Measurements from ENCODE around the gene TMCC2. TPM values are rescaled to one million over a fixed set of nuclear protein-coding genes. Genes with fewer than 3 reads are reported as not detected.

TMCC2 gene
- total RNA-seq, 4 donors from 2014 or later: 2.4 to 6.1 (median 5.3) TPM

DNA sequence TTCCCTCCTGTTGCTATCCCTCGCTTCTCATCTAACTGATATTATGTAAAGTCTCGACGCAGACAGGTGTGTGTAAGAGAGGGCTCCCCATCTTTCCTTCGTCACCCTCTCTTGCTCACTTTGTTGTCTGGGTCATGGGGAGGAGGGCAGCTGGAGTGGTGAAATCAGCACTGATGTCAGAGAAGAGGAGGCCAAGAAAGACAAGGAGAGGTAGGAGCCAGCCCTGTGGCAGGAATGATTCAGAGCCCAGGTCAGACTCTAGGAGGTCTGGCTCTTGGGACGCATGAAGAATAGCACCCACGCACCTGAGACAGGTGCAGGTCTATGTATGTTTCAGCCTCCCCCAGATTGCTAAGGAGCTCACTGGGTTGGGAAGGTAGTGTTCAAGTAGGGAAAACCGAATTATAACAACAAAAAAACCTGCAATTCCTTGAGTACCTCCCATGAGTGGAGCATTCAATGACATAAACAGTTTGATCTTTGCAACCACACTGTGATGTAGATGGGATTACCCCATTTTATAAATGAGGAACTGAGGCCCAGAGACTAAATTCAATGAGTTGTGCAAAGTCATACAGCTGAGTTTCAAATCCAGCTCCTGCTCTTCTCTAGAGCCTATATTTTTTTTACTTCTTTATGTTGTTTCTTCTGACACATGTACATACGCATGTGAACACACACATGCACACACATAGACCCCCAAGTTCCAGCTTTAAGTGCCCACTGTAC is 83.4 kb downstream of the TMCC2 start:
- intact Hi-C loops (cut with DNase I; ENCODE audit: low total_unique reads): no loop called here
- Histone ChIP-seq H3K4me1 (no peaks in the 10 kb centered on the region), H3K9me3 (no peaks in the 10 kb centered on the region), H3K36me3 (no peaks in the 10 kb centered on the region), H3K27ac (no peak overlapping the region), H3K4me3 (no peak overlapping the region), H3K27me3 (no peaks in the 10 kb centered on the region)
- DNase-seq: no peak
- no peak for TF ChIP-seq POLR2A (IDR thresholded peaks at IDR 0.05)
- TF ChIP-seq, protein P1, sequence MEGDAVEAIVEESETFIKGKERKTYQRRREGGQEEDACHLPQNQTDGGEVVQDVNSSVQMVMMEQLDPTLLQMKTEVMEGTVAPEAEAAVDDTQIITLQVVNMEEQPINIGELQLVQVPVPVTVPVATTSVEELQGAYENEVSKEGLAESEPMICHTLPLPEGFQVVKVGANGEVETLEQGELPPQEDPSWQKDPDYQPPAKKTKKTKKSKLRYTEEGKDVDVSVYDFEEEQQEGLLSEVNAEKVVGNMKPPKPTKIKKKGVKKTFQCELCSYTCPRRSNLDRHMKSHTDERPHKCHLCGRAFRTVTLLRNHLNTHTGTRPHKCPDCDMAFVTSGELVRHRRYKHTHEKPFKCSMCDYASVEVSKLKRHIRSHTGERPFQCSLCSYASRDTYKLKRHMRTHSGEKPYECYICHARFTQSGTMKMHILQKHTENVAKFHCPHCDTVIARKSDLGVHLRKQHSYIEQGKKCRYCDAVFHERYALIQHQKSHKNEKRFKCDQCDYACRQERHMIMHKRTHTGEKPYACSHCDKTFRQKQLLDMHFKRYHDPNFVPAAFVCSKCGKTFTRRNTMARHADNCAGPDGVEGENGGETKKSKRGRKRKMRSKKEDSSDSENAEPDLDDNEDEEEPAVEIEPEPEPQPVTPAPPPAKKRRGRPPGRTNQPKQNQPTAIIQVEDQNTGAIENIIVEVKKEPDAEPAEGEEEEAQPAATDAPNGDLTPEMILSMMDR (IDR thresholded peaks at IDR 0.05): no peak

DNA sequence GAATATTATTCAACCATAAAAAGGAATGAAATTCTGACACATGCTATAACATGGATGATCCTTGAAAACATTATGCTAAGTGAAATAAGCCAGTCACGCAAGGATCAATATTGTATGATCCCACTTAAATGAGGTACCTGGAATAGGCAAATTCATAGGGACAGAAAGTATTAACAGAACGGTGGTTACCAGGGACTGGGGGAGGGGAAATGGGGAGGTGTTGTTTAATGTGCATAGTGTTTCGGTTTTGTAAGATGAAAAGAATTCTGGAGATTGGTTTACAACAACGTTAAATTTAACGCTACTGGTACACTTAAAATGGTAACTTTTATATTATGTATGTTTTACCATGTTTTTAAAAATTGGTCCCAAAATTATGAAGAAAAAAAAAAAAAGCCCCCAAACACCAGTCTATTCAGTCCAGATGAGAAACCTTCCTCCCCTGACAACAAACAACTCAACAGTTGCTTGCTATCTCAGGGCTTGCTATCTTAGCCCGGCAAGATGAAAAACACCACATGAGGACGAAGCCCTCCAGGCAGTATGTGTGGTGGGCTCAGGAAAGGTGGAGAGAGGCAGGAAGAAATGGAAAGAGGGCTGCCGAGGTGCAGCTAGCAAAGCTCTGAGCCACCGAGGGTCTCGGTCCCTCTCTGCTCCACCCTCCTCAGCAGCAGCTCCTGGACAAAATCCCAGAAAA is 85.3 kb downstream of the TMCC2 start:
- Histone ChIP-seq H3K36me3 (no peaks in the 10 kb centered on the region), H3K9me3 (no peaks in the 10 kb centered on the region), H3K27ac (peak overlapping the region; percentile 0 to 4), H3K4me1 (no peaks in the 10 kb centered on the region), H3K4me3 (no peak overlapping the region), H3K27me3 (no peaks in the 10 kb centered on the region)
- TF ChIP-seq, protein P1 (IDR thresholded peaks at IDR 0.05): no peak
- no peak for TF ChIP-seq POLR2A (IDR thresholded peaks at IDR 0.05)
- intact Hi-C loops (cut with DNase I; ENCODE audit: low total_unique reads): no loop called here
- DNase-seq: no peak

DNA sequence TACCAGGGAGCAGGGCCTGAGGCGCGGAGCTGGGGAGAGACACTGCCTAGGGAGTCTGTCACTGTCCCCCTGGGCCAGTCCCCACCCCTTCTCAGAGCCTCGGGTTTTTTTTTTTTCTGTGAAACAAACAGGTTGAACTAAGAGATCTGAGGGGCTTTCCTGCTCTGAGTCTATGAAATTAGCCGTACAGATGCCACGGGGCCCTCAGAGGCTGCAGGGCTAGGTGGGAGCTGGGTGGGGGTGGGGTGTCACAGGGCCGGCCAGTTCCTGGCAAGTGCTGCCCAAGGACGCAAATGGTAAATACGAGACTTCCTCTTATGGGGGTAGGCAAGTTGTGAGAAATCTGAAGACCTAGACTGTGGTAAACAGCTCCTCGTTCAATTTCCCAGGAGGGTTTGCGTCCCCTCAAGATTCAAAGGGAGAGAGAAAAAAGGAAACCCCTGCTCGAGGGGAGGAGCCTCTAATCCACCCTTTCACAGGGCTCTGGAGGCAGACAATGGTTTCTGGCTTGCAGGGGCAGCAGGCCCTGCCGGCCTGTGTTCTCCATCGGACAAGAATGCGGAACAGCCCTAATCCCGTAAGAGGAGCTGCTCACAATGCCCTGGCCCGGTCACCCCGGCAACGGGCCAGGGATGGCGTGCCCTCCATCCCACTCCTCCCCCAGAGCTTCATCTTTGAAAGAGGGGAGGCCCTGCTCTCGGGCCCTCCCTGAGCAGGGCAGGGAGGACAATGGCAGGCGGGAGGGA is 86.0 kb downstream of the TMCC2 start:
- Histone ChIP-seq H3K27me3 (no peaks in the 10 kb centered on the region), H3K36me3 (no peaks in the 10 kb centered on the region), H3K4me3 (no peak overlapping the region), H3K27ac (peak overlapping the region; percentile 4 to 45), H3K9me3 (no peaks in the 10 kb centered on the region), H3K4me1 (no peaks in the 10 kb centered on the region)
- intact Hi-C loops (cut with DNase I; ENCODE audit: low total_unique reads): no loop called here
- TF ChIP-seq, protein P1 (IDR thresholded peaks at IDR 0.05): no peak
- no peak for TF ChIP-seq POLR2A (IDR thresholded peaks at IDR 0.05)
- DNase-seq: peak; percentile 30 to 48

DNA sequence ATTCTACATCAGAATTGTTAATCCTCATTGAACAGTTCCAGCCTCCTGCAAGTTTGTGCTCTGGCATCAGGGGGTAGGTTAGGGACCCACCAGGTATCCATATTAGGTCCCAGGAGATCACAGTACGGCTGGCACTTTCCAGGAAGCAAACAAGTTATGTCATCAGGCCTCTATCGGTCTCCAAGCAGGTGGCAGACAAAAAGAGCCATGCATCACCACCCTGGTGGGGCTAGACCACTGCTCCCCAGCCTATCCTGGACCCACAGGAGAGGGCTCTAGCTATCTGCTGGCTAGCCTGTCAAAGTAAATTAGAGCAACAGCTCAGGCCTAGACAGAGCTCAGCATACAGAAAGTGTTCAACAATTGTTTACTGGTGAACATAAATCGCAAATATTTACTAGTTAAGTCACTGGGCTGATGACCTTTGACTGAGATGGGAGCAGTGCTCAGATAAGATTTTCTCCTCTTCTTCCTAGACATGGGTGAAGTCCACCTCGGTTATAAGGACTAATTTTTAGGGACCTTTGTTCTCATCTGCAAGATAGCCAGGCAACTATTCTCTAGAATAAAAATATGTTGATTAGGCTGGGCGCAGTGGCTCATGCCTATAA is 87.4 kb downstream of the TMCC2 start:
- Histone ChIP-seq H3K36me3 (no peaks in the 10 kb centered on the region), H3K9me3 (no peaks in the 10 kb centered on the region), H3K27me3 (no peaks in the 10 kb centered on the region), H3K4me1 (no peaks in the 10 kb centered on the region), H3K27ac (no peak overlapping the region), H3K4me3 (no peak overlapping the region)
- TF ChIP-seq POLR2A (IDR thresholded peaks at IDR 0.05): no peak
- TF ChIP-seq, protein P1 (IDR thresholded peaks at IDR 0.05): no peak
- DNase-seq: no peak
- intact Hi-C loops (cut with DNase I; ENCODE audit: low total_unique reads): no loop called here

Data from uterus (tissue), 4 donors.